B cell (primary cell): Measurements from ENCODE around the gene IQCK.

ENCODE experiments used
- CTCF ChIP-seq: fragments of 200-600 bp; IDR thresholded peaks from one replicate; pipeline ENCODE4 v1.8.0; 2022; ENCODE audit warnings: antibody characterized with exemption, mild to moderate bottlenecking
- EZH2 ChIP-seq: IDR thresholded peaks from 2 replicates; pipeline ENCODE4 v1.6.1; 2012; ENCODE audit warnings: borderline replicate concordance, low read depth, mild to moderate bottlenecking, moderate library complexity, low read length; ENCODE audit not compliant: insufficient read depth, poor library complexity, severe bottlenecking

GRCh38 chr16:19890901-19891300 is 172.8 kb downstream of the IQCK start:
- TF ChIP-seq EZH2 (no peak), CTCF (no peak)
